ENCODE data around the gene GNB1L.

The GNB1L gene

DNA sequence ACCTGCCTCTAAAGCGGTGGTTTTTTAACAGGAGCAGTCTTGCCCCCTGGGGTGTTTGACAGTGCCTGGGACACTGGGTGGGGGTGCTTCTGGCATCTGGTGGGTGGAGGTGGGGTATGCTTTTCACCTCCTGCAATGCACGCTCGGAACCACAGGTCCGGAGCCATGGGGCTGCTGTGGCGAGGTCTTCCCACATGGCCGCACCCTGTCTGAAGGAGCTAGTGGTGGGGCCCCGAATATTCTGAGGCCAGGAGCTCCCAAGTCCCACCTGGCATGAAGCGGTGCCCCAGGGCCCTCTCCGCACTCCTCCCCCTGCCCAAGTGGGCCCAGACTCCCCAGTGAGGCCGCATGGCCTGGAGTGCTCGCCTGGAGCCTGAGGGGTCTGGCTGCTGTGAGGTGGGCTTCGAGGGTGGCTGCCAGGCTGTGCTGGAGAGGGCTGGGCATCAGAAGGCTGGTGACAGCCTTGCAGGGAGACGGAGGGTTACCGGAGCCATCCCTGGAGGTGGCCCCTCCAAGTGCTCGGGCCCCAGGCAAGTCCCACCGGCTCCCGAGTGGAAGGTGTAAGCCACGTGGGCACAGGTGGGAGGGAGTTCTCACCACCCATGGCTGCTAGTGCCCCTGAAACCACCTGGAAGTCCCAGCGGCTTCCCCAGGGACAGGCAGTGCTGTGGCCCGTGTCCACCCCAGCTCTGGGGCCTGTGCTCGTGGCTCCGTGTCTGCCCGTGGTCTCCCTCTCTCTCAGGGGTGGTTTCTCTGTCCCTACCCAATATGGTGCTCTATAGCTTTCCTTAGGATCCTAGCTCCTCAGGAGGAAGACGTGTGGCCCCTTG lies 79.0 kb downstream of the GNB1L start:
- no peak for DNase-seq (ENCODE audit: low spot score)

DNA sequence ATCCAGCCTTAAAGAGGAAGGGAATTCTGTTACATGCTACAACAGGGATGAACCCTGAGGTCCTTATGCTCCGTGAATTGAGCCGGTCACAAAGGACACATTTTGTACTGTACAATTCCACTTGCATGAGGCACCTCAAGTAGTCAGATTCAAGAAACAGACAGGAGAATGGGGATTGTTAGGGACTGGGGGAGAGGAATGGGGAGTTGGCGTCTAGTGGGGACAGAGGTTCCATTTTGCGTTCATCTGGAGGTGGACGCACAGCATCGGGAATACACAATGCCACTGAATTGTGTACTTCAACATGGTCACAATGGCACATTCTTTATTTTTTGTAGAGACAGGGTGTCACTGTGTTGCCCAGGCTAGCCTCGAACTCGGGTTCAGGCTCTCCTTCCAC lies 80.0 kb downstream of the GNB1L start:
- no peak for DNase-seq (ENCODE audit: low spot score)

DNA sequence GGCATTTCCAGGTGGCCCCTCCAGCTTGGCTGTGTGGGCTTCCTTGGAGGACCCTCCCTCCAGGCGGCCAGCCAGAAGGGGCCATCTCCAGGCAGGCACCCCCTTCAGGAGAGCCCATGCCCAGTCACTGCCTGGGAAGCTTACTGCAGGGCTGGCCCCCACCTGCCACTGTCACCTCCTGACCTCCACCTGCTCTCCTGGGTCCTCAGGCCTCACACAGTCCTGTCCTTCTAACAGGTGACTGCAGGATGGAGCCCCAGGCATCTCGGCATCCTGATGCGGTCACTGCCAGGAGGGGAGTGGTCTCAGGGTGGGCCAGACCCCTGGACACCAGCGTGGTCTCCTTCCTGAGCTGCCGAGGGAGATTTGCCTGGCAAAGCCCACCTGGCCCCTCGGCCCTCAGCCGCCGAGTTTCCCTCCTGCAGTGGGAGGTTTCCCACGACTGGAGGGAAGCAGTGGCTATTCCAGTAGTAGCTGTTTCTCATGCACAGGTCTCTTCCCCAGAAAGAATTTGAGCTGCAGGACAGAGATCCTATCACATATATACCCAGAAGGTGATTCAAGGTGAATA lies 81.1 kb downstream of the GNB1L start:
- no peak for DNase-seq (ENCODE audit: low spot score)

DNA sequence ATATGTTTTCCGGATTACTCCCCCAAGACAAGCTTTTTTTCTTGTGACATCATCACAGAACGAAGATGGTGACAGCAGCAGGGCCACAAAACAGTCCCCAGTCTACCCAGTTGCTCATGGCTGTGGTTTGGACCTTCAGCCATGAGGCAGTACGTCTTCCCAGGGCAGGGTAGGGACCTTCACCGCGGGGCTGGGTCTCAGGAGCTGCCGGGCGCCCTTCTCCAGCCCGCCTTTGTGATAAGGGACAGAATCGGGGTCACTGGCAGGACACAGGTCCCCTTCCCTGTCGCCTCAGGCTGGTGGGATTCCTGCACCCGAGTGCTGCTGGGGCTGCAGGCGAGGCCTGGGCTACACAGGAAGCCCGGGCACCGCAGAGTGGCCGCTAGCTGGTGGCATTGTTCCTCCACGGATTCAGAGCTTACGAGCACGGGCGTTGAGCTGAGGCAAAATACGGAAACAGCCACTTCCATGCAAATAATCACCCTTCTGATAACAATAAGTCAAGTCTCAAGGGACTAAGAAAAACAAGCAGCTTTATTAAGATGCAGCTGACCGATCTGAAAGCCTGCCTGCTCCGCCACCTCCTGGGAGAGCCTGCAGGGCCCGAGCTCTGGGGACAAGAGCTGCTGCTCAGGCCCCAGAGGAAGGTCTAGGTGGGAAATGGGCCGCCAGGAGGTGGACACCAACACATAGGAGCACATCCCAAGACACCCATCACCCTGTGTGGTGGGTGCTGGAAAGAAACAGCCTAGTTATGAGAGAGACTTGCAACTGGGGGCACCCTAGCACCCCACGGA lies 81.8 kb downstream of the GNB1L start:
- no peak for DNase-seq (ENCODE audit: low spot score)

DNA sequence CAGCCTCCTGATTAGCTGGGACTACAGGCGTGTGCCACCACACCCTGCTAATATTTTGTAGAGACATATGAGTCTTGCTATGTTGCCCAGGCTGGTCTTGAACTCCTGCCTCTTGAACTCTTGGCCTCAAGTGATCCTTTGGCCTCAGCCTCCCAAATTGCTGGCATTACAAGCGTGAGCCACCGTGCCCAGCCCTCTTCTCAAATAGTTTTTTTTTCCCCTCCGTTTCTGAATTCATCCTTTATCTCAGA lies 82.3 kb downstream of the GNB1L start:
- DNase-seq (ENCODE audit: low spot score), result no peak

DNA sequence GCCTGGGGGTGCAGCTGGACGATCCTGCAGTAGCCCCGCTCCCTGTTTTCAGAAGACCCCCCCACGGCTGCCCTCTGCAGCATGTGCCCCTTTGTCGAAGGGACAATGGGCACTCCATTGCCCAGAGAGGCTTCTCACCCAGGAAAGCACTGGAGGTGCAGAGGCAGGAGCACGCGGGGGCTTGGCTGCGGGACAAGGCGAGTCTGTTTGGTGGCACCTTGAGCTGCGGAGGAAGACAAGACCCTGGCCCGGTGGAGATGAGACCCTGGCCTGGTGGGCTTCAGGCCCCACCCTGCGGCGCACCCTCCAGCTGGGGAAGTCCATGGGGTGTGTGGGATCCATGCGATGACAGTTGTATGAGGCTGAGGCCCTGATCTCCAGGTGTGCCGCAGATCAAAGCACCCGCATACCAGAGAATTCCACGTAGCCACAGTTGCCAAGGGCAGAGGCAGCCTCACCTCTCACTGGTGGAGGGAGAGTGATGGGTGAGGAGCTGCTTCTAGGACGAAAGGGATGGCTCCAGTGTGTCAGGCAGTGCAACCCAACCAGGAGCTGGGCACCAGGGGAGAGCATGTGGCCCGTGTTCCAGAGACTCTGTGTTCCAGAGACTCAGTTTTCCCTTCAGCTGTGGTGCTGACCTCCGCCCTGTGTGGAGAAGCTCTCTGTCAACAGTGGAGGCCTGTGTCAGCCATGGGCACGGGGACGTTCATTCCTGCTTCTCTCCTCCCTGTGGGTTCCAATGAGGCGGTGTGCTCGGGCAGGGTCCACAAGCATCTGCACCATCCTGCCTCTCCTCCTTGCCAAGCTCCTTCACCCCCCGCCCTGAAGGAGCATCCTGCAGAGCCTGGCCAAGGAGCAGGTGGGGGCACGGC lies 84.1 kb downstream of the GNB1L start:
- no peak for DNase-seq (ENCODE audit: low spot score)

DNA sequence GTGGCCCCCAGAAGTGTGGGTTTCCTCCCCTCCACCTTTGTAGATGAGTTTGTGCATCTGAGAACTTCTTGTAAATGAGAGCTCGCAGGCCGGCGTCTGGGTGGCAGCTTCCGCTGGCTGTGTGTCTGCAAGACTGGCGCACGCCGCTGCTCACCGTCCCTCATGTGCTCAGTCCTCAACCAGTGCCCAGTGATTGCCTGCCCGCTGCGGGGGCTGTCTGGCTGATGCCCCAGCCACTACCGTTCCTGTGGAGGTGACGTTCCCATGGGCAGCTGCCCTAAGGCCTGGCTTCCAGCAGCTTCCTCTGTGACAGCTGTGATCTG lies 85.3 kb downstream of the GNB1L start:
- DNase-seq (ENCODE audit: low spot score), result no peak

DNA sequence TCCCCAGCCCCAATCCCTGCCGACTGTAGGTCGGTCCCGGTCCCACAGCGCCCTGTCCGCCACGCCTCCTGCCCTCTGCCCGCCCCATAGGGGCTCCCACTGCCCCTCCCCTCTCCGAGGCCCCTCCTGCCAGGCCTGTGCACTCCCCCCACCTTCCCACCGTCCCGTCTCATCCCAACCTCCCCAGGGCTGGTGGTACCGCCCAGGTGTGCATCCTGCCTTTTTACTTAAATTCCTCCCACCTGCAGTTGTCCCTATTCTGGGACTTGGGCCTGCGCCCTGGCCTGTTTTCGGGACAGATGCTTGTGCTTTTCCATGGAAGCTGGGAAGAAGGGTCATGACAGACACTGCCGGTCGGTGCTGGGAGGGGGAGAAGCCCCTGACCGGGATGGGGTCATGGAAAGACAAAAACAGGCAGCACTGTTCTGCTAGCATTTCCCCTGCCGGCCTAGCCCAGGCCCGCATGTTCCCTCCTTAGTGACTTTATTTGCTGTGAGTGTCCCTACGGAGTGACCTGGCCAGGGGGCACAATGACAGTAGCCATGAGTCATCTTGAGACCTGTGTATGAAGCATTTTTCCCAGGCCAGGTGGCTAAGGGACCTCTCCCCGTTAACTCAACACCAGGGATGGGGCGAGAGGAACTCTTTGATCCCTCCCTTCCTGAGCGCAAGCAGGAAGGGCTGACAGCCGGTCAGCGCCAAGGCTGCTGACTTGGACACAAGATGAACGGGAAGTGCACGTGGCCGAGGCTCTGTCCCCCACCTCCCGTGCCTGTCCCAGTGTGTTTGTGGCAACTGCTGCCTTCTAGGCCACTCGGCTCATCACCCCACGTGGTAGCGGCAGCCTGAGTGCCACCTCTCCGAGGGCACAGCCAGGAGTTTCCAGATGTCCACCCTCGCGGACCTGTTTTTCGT lies 87.0 kb downstream of the GNB1L start:
- no peak for DNase-seq (ENCODE audit: low spot score)

DNA sequence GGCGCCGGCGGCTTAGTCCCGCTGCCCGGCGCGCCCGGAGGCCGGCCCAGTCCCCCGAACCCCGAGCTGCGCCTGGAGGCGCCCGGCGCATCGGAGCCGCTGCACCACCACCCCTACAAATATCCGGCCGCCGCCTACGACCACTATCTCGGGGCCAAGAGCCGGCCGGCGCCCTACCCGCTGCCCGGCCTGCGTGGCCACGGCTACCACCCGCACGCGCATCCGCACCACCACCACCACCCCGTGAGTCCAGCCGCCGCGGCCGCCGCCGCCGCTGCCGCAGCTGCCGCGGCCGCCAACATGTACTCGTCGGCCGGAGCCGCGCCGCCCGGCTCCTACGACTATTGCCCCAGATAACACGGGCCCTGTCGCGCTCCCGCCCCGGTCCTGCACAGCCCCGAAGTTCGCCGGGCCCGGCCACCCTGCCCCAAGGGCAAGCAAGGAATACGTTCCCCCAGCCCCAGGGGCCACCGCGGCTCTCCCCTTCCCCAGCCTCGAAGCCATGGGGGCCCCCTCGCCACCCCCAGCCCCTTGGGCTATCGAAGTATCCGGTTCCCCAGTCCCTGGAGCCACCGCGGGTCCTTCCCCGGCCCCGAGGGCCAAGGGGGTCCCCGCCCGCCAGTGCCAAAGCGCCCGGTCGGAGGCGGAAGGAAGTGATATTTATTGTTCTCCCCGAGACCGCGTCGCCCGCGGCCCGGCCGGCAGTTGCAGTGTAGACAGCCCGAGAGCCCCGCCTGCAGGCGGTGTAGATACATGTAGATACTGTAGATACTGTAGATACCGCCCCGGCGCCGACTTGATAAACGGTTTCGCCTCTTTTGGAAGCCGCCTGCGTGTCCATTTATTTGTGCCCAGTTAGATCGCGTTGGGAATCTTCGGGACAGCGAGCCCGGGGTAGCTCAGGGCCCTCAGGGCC lies 87.9 kb downstream of the GNB1L start:
- DNase-seq (ENCODE audit: low spot score), result no peak

DNA sequence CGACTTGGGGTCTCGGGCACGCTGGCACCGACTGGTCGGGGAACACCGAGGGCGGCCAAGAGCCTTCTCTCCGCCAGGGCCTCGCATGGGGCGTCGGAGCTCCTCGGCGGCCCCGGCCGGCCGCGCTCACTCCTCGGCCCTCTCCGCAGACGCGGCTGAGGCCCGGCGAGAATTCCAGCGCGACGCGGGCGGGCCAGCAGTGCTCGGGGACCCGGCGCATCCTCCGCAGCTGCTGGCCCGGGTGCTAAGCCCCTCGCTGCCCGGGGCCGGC lies 88.5 kb downstream of the GNB1L start:
- DNase-seq (ENCODE audit: low spot score), result no peak

DNA sequence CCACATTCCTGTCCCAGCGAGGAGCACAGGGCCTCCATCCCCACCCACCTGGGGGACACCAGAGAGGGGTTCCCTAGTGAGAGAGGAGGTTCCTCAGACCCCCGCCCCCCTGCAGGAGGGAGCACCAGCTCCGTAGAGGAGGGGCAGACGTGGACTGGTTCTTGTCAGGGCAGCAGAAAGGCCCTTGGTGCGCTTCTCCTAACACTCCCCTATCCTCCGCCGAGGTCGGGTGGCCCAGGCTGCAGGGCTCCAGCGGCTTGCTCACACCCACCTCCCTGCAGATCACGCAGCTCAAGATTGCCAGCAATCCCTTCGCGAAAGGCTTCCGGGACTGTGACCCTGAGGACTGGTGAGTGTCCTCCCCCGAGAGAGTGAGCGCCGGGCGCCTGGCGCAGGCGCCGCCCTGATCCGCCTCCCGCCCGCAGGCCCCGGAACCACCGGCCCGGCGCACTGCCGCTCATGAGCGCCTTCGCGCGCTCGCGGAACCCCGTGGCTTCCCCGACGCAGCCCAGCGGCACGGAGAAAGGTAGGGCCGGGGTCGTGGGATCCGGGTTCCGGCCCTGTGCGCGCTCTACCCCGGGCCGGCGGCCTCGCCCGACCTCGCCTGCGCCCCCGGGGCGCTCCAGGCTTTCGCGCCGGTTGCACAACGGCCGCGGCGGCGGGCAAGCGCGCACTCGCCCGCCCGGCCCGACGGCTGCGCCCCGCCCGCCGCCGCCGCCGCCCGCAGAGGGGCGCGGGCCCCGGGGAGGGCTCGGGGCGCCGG lies 89.0 kb downstream of the GNB1L start:
- DNase-seq (ENCODE audit: low spot score), result peak; percentile 65

DNA sequence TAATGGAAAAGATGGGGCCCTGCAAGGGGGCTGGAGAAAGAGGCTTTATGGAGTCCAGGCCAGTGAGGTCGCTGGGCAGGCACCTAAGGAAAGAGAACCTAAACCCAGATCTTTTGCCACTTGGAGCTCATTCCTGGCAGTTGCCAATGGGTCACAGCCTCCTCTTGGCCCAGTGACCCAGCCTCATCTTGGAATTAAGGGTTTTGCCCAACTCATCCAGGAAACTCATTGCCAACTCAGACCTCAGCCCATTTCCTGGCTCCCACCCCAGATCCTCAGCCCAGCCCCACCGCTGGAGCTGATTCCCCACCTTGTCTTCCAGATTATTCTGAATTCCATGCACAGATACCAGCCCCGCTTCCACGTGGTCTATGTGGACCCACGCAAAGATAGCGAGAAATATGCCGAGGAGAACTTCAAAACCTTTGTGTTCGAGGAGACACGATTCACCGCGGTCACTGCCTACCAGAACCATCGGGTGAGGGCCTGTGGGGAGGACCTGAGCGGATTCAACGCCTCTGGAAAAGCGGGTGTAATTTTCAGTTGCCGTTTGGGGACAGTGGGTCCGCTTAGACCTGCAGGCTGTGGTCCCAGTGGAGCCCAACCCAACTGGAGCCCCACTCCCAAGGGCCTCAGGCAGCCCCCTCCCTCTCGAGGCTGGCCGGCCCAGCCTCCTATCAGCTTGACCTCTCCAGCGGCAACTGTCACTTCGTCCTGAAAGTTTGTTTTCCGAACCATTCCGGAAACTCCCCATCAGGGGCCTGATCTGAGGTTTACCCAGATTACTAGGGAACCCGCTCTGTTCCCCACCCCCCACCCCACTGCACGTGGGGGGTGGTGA lies 89.8 kb downstream of the GNB1L start:
- no peak for DNase-seq (ENCODE audit: low spot score)

DNA sequence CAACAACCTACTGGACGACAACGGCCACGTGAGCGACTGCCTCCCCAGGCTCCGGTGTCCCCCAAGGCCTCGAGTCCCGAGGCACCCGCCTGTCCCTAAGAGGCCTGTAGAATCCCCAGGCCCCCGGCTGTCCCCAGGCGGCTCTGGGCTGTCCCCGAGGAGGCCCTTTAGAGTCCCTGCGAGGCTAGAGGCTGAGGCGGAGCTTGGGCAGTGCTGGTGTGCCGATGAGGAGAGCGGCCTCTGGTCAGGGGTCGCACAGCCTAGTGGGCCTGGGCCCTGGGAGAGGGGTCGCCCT lies 90.4 kb downstream of the GNB1L start:
- no peak for DNase-seq (ENCODE audit: low spot score)

DNA sequence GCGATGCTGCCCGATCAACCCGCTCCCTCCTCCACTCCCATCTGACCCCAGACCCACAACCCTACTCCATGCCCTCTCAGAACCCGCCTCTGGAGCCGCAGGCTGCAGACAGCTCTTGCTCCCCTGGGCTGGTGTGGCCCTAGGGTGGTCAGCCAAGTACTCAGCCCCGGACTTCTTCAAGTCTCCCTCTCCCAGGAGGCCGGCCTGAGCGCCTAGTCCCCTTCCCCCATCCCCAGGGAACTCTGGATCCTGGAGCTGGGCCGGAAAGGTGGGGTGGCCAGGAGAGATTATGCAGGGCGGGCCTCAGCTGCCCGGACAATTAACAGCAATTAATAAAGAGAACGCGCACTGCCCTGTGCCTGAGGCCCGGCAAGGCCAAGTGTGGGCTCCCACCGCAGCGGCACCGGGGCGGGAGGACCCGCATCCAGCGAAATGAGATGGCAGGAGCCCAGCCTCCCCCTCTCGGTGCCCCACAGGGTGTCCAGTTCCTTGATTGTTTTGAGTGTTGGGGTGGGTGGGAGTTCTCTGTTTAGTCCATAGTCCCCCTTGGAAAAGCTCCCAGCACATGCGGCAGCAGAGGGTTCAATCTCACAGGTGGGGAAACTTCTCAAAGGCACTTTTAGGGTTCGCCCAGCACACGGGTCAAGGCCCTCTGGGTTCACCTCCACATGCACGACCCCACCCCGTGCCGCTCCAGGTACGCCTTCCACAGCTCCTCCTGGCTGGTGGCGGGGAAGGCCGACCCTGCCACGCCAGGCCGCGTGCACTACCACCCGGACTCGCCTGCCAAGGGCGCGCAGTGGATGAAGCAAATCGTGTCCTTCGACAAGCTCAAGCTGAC lies 91.0 kb downstream of the GNB1L start:
- DNase-seq (ENCODE audit: low spot score), result no peak

DNA sequence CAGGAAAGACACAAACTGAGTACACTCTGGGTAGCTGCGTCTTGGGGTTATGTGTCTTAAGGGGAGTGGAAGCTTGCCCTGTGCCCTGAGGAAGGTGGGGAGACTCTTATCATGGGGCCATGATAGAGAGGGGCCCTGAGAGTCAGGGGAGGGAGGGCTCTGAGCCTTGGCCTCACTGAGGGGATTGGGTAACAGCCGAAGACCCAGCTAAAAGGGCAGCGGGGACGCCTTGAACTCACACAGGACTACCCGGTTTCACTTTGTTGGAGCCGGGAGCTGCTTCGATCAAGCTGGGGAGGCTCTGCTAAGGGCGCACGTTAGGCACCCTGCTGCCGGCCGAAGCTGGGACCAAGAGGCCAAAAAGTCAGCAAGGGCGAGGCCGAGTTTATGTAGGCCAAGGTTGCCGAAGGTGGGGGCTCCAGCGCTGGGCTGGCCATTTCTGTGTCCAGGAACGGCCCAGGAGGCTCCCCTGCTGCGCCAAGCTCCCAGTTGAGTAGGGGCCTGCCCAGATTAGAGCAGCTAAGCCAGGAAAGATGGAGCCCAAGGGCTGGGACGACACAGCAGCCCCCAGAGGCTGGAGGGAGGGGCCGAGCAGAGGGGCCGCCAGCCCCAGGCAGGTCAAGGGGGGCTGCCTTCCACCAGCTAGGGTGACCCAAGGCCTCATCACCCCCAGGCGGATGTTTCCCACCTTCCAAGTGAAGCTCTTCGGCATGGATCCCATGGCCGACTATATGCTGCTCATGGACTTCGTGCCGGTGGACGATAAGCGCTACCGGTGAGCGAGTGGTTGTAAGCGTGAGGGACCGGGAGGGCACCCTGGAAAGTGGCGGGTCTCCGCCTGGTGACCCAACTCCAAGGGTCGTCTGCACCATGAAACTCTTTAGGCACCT lies 91.9 kb downstream of the GNB1L start:
- peak; percentile 60 for DNase-seq (ENCODE audit: low spot score)

DNA sequence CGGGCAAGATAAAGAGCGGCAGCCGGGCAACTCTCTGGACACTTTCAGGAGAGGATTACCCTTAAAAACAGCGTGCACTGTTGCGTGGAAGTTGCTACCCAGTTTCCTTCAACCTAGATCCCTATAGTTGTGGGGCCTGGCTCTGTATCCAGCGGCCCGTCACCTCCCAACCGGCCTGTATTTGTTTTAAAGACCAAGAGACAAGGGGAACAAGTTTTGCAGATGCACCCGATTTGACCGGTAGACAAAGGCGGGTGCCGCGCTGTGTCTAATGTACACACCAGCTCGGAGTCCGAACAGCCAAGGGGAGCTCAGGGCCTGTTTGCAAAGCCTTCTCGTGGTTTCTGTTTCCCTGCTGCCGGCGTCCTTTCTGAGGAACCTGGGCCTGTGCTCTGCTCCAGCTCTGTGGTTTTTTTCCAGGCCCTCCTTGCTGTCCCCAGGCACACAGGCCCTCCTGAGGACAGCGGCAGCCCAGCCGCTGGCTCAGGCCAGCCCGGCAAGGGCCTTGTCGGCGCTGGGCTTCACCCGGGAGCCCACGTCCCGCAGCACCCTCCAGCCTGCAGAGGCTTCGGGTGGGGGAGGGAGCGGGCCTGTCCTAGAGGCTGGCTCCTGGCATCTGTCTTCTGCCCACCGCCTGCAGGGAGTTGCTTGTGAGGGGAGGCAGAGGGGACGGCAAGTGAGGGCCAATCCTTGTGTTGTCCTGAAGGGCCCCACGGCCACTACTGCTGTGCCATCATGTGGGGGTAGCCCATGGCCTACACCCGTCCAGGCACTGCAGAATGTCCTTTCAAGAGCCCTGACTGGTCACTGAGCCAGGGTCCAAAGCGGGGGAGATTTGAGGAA lies 92.7 kb downstream of the GNB1L start:
- peak; percentile 76 for DNase-seq (ENCODE audit: low spot score)
